GM19099 (cell line): Measurements from ENCODE around the gene MVB12B.

Experiments
- POLR2A ChIP-seq: IDR thresholded peaks from 3 replicates; pipeline ENCODE4 v1.6.1; 2011; ENCODE audit warnings: low read depth; ENCODE audit not compliant: insufficient read length; ENCODE audit errors: extremely low read depth

Gene MVB12B

GRCh38 chr9:126548312-126548711 is 221.7 kb downstream of the MVB12B start:
- no peak for TF ChIP-seq POLR2A

GRCh38 chr9:126549246-126550006 is 222.8 kb downstream of the MVB12B start:
- no peak for TF ChIP-seq POLR2A

GRCh38 chr9:126550891-126551351 is 224.3 kb downstream of the MVB12B start:
- TF ChIP-seq POLR2A: no peak

- TF ChIP-seq POLR2A: no peak
Measured at GRCh38 chr9:126551812-126552211, 225.2 kb downstream of the MVB12B start.

GRCh38 chr9:126554292-126554691 is 227.7 kb downstream of the MVB12B start:
- TF ChIP-seq POLR2A: no peak
